PC-3 (cell line): ENCODE results near the gene C1orf52. TPM values are rescaled to one million over a fixed set of nuclear protein-coding genes. Genes with fewer than 3 reads are reported as not detected.

Source experiments
- ATAC-seq: fragments of 200-7000 bp; cut with Tn5 transposase; 2 replicates; pipeline ENCODE4 v1.9.1; 2020; ENCODE audit warnings: mild to moderate bottlenecking, moderate library complexity
- BruUV-seq: library from RNA; stranded (reverse); fragments of 400-500 nt; replicated peaks from 2 replicates; lab custom pipeline; 2021; lab: Mats Ljungman, UMichigan
- CTCF ChIA-PET: fragments of 300-600 bp; sonication (Branson Sonifier 250); formaldehyde crosslinking; loops from one replicate; lab custom pipeline; 2022; ENCODE audit warnings: antibody characterized with exemption; lab: Charles Lee
- POLR2A ChIA-PET: fragments of 300-600 bp; sonication (Branson Sonifier 250); formaldehyde crosslinking; loops from one replicate; lab custom pipeline; 2022; ENCODE audit warnings: antibody characterized with exemption; ENCODE audit not compliant: unreplicated experiment; lab: Charles Lee
- DNase-seq: peaks from one replicate; pipeline ENCODE4 v3.0.0-alpha.2; 2015
- H2AFZ ChIP-seq: fragments of 300-600 bp; sonication (generic); 2 replicates; pipeline ENCODE4 v1.6.0; 2016; ENCODE audit warnings: antibody characterized with exemption, low read length
- H3F3A ChIP-seq: fragments of 300-600 bp; sonication (generic); one replicate; pipeline ENCODE4 v1.6.0; 2017; ENCODE audit warnings: antibody characterized with exemption, low read length, control low read depth, mild to moderate bottlenecking; ENCODE audit not compliant: unreplicated experiment
- H3K27ac ChIP-seq: fragments of 300-600 bp; sonication (generic); 2 replicates; pipeline ENCODE4 v1.5.1; 2016; ENCODE audit warnings: mild to moderate bottlenecking, low read length
- H3K27me3 ChIP-seq: fragments of 300-600 bp; sonication (generic); 2 replicates; pipeline ENCODE4 v1.6.1; 2016; ENCODE audit warnings: low read length, mixed read lengths
- H3K36me3 ChIP-seq: fragments of 300-600 bp; sonication (generic); 2 replicates; pipeline ENCODE4 v1.6.1; 2016; ENCODE audit warnings: low read depth, mixed run types, low read length, mixed read lengths
- H3K4me1 ChIP-seq: fragments of 300-600 bp; sonication (generic); 2 replicates; pipeline ENCODE4 v1.5.1; 2016; ENCODE audit warnings: low read length; ENCODE audit not compliant: insufficient read depth
- H3K4me2 ChIP-seq: fragments of 300-600 bp; sonication (generic); 2 replicates; pipeline ENCODE4 v1.6.0; 2016; ENCODE audit warnings: low read length
- H3K4me3 ChIP-seq: fragments of 300-600 bp; sonication (generic); 2 replicates; pipeline ENCODE4 v1.5.1; 2016; ENCODE audit warnings: mild to moderate bottlenecking, low read length, mixed read lengths
- H3K79me2 ChIP-seq: fragments of 300-600 bp; sonication (generic); 2 replicates; pipeline ENCODE4 v1.6.1; 2017; ENCODE audit warnings: low read length, mixed read lengths
- H3K9ac ChIP-seq: fragments of 300-600 bp; sonication (generic); 2 replicates; pipeline ENCODE4 v1.6.0; 2016; ENCODE audit warnings: mild to moderate bottlenecking, low read length
- H3K9me2 ChIP-seq: fragments of 300-600 bp; sonication (generic); replicated peaks from 2 replicates; pipeline ENCODE4 v1.6.1; 2016; ENCODE audit warnings: mixed run types, low read length, mixed read lengths
- H3K9me3 ChIP-seq: fragments of 300-600 bp; sonication (generic); 2 replicates; pipeline ENCODE4 v1.6.1; 2016; ENCODE audit warnings: low read length, mixed read lengths
- H4K20me1 ChIP-seq: fragments of 300-600 bp; sonication (generic); 2 replicates; pipeline ENCODE4 v1.6.1; 2016; ENCODE audit warnings: low read length, mixed read lengths
- EZH2 ChIP-seq: fragments of 300-600 bp; sonication (generic); IDR thresholded peaks from one replicate; pipeline ENCODE4 v1.6.1; 2017; ENCODE audit warnings: antibody characterized with exemption, mild to moderate bottlenecking, low read length; ENCODE audit not compliant: unreplicated experiment
- EZH2phosphoT487 ChIP-seq: fragments of 300-600 bp; sonication (generic); IDR thresholded peaks from 2 replicates; pipeline ENCODE4 v1.6.1; 2018; ENCODE audit warnings: mild to moderate bottlenecking, antibody characterized with exemption, low read length, borderline replicate concordance
- intact Hi-C: fragments of 100-400 bp; cut with micrococcal nuclease; formaldehyde crosslinking; loops from 2 replicates; pipeline ENCODE4 v1.9.0; 2023
- total RNA-seq: library from RNA; depleted of rRNA; stranded (reverse); fragments of >200 nt; gene quantifications from 2 replicates; pipeline ENCODE4 v1.2.3, GENCODE V29; 2014
- TF ChIP-seq, protein P1 (sequence below): fragments of 300-600 bp; sonication (generic); conservative IDR thresholded peaks from 2 replicates; pipeline ENCODE4 v1.5.1; 2017; ENCODE audit warnings: antibody characterized with exemption, low read depth, mild to moderate bottlenecking, low read length

C1orf52 gene
- total RNA-seq, 1 experiment from 2014 or later, result 59.9 TPM

DNA sequence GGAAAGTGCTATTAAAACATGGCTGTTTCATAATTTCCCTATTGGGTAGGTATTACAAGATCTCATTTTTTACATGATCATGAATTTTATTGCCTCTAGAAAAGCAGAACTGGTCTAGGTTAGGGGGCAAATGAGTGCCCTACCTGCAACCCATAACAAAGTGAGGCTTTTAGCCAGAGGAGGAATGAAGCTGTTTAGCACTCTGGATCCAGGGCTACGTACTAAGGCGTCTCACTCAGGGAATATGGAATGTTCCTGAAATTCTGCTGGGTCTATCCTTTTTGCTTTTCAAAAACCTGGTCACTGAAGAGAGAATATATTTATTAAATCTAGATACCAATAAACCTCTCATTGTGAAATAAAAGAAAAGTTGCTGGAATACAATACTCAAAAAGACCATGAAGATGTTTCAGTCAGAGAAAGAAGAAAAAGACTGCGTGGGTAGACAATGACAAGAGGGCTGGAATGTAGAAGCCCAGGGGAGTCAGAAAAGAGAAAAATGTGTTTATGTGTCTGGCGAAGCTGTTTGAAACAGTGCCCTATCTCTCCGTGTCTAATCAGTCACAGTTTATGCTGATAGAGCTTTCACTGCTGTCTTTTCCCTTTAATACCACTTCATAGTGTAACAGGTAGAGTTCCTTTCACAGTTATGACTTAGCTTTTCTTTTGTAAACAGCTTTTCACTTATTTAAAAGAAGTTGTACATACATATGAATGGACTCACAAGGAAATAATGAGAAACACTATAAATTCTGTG, 33.7 kb downstream of the C1orf52 start:
- DNase-seq (no peak), ATAC-seq (no peak)
- Histone ChIP-seq H3K9me3 (no peaks in the 10 kb centered on the region), H3K9me2 (no peaks in the 10 kb centered on the region), H3K4me2 (peak overlapping the region; percentile 56), H3K36me3 (no peaks in the 10 kb centered on the region), H4K20me1 (no peaks in the 10 kb centered on the region), H3K27me3 (no peaks in the 10 kb centered on the region), H3K4me3 (no peak overlapping the region), H3K9ac (no peak overlapping the region), H3K27ac (peak overlapping the region; percentile 4; the same call in 1 of the 2 replicates), H3F3A (no peaks in the 10 kb centered on the region), H2AFZ (peak overlapping the region; percentile 32; the same call in 1 of the 2 replicates), H3K79me2 (no peaks in the 10 kb centered on the region), H3K4me1 (peaks cover 20% of the 10 kb centered on the region)
- ChIA-PET POLR2A (no interaction called here), CTCF (no interaction called here)
- intact Hi-C loops, result no loop called here
- BruUV-seq, result no TSS peak
- TF ChIP-seq EZH2, result no peak
- TF ChIP-seq EZH2phosphoT487, result no peak
- TF ChIP-seq, protein P1, sequence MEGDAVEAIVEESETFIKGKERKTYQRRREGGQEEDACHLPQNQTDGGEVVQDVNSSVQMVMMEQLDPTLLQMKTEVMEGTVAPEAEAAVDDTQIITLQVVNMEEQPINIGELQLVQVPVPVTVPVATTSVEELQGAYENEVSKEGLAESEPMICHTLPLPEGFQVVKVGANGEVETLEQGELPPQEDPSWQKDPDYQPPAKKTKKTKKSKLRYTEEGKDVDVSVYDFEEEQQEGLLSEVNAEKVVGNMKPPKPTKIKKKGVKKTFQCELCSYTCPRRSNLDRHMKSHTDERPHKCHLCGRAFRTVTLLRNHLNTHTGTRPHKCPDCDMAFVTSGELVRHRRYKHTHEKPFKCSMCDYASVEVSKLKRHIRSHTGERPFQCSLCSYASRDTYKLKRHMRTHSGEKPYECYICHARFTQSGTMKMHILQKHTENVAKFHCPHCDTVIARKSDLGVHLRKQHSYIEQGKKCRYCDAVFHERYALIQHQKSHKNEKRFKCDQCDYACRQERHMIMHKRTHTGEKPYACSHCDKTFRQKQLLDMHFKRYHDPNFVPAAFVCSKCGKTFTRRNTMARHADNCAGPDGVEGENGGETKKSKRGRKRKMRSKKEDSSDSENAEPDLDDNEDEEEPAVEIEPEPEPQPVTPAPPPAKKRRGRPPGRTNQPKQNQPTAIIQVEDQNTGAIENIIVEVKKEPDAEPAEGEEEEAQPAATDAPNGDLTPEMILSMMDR, result no peak

DNA sequence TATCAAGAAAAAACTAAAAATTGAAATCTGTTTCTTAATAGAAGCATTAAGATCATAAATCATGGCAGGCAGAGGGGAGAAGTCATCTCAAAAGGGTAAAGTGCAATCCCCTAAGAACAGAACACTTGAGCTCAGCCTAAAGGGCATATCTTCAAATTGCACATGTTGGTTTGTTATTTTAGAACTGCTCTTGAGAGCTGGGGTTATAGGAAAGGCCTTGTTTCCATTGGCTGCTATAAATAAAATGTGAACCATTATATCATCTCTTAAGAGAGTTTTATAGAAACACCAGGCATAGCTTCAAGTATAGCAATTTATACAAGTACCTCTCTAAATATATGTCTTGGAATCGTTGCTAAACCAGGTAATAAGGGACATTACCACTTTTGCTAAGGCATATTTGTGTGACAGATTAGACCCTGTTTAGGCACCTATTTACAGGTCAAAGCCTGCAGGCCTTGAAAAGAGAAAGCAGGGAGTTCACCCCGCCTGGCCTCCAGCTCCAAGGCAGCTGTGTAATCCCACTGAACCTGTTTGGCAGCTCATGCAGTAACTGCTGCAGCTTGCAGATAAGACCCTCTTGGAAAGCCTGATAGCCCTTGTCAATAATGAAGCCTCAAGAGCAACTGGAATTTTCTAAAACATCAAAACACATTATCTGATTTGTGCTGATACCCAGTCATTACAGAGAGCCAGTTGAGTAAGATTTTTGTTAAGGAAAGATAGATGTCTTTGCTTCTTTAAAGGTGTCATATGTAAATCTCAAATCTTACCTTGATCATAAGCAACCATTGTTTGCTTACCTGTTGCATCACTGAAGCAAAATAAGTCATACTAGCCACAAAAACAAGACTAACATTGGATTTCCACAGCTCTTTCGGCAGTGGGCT, 34.5 kb downstream of the C1orf52 start:
- peak overlapping the region; percentile 4; the same call in 1 of the 2 replicates for H3K27ac ChIP-seq
- peak overlapping the region; percentile 56 for H3K4me2 ChIP-seq
- H3K27me3 ChIP-seq, result no peaks in the 10 kb centered on the region
- no peaks in the 10 kb centered on the region for H3K79me2 ChIP-seq
- H2AFZ ChIP-seq, result 0 out of 2 replicates have a peak overlapping the region, but pooled peaks have one; percentile 32
- intact Hi-C loops, result no loop called here
- peaks cover 20% of the 10 kb centered on the region for H3K4me1 ChIP-seq
- no peaks in the 10 kb centered on the region for H3K9me2 ChIP-seq
- H4K20me1 ChIP-seq, result no peaks in the 10 kb centered on the region
- H3K36me3 ChIP-seq, result no peaks in the 10 kb centered on the region
- ATAC-seq (peak; percentile 38; the same call in 1 of the 2 replicates), DNase-seq (peak; percentile 72)
- H3K9me3 ChIP-seq, result no peaks in the 10 kb centered on the region
- no peak overlapping the region for H3K4me3 ChIP-seq
- POLR2A ChIA-PET, result interaction anchor here (0.7 kb wide), 1 partner anchor 1424 kb away, joined by 3 read pairs; no protein-coding TSS in a partner anchor
- CTCF ChIA-PET, result interaction anchor here (0.9 kb wide), 1 partner anchor 10 kb away, joined by 4 read pairs; no protein-coding TSS in a partner anchor
- no peak for TF ChIP-seq EZH2phosphoT487
- TF ChIP-seq, protein P1, result no peak
- no peak for TF ChIP-seq EZH2
- H3F3A ChIP-seq, result no peaks in the 10 kb centered on the region
- no TSS peak for BruUV-seq
- no peak overlapping the region for H3K9ac ChIP-seq
